Activated naive CD4-positive, alpha-beta T cell treated with anti-CD3 and anti-CD28 coated beads, Interleukin-2, amount 50 U/mL, for 16 hours (primary cell): ENCODE data around the gene ITSN1.
"Not testable (repeated sequence)": the region's sequence is repeated elsewhere in the genome, so short reads cannot be mapped to it uniquely, and the experiment has no call there.

Experiments
- DNase-seq: peaks from one replicate; pipeline ENCODE4 v3.0.0-alpha.2; 2020

Gene ITSN1

DNA sequence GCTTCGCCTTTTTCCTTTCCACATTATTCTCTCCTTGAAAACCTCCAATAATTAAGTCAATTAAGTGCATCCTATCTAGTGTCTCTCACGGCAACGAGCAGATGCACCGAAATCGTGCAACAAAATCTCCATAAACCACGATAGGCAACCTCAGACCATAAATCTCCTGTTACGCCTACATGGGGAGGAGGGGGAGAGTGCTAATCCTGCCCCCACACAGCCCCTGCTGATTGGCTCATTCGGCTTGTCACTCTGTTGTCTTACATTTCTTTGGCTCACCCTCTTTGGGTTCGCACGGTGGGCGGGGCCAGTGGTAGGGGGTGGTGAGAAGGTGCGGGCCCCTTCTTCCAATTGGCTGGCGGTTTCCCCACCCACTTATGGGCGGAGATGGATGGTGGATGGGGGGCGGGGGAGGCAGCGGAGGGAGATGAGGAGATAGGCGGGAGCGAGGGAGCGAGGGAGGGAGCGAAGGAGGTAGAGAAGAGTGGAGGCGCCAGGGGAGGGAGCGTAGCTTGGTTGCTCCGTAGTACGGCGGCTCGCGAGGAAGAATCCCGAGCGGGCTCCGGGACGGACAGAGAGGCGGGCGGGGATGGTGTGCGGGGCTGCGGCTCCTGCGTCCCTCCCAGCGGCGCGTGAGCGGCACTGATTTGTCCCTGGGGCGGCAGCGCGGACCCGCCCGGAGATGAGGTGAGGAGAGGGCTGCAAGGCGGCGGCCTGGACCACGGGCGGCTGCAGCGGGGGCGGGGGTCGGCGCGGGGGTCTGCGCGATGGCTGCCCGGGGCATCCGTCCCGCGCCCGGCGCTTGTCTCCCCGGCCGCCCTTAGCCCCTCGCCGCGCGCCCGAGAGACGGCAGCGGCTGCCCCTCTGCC lies at the start of gene ITSN1:
Gene ITSN1, plus strand, starts transcription at position 475 of the 869 bp plus-strand sequence. CDS start 76,328 bp downstream, outside the sequence.
- peak; percentile 100 for DNase-seq

GRCh38 chr21:33598051-33598450 lies 44.2 kb upstream of the ITSN1 start:
- no peak for DNase-seq

- no peak for DNase-seq
Observed at GRCh38 chr21:33608559-33608958, 33.7 kb upstream of the ITSN1 start.

DNA sequence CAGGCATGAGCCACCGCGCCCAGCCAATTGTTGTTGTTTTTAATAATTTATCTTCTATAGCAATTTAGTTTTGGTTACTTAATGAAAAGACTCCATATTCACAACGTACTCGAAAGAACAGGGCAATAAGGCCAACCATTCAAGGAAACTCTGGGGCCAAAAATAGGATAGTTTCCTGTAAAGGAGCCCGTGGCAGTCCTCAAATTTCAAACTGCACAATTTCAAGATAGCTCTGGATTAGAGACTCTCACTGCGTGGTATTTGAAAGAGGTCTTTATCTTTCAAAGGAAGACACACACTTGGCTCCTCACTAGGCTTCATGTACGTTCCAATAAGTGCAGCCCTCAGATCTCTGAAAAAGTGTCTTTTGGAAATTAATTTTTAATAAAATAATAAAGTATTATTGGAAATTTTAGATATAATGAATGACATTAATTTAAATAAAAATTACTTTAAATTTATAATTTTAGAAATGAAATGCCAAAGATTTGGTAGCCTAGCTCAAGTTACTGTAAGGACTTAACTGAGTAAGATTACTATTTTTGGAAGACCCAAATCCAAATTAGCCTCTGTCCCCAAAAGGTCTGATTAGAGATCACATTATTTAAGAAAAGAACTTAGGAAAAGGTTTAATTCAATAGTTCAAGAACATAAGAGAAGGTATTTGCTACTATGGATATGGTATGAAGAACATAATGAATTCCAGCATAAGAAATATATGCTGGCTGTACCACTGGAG lies 31.1 kb upstream of the ITSN1 start:
- DNase-seq, result no peak

DNA sequence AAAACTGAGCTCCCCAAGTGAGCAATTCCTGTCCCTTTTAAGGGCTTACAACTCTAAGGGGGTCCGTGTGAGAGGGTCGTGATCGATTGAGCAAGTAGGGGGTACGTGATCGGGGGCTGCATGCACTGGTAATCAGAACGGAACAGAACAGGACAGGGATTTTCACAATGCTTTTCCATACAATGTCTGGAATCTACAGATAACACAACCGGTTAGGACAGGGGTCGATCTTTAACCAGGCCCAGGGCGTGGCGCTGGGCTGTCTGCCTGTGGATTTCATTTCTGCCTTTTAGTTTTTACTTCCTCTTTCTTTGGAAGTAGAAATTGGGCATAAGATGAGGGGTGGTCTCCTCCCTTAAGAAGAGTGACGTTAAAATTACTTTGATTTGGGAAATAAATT lies 24.7 kb upstream of the ITSN1 start:
- DNase-seq, result not testable (repeated sequence)

DNA sequence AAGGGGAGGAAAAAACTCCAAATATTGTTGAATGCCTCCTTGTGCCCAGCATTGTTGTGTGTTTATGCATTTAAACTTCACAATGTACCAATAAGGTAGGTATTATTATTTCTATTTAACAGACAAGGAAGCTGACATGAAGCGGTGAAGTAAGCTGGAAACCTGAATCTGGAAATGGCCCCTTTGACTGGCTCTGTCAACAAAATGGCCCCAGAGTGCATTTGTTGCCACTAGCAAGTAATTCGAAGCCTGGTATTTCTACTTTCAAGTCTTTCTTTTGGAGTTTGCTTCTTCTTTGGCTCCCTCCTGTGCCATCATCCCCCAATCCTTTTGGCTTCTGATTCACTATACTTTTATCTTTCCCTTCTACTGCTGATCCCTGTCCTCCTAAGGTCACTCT lies 23.9 kb upstream of the ITSN1 start:
- no peak for DNase-seq

- no peak for DNase-seq
Observed at GRCh38 chr21:33619726-33620125, 22.6 kb upstream of the ITSN1 start.

DNA sequence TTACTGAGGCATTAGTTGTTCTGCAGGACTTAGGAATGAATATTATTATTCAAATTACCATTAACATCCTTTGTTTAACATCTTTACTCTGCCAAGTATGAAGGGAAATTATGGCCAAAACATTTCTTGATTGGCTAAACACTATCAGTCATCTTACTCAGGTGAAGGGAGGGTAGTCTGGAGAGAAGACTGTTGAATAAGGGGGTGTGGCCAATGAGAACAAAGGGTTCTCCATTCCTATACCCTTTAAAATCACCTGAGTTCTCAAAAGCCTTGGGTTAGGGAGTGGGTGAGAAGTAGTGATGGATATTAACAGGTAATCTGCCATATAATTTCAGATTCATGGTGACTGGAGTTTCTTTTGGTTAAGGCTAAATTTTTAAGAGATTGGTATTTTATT lies 20.0 kb upstream of the ITSN1 start:
- DNase-seq, result no peak

DNA sequence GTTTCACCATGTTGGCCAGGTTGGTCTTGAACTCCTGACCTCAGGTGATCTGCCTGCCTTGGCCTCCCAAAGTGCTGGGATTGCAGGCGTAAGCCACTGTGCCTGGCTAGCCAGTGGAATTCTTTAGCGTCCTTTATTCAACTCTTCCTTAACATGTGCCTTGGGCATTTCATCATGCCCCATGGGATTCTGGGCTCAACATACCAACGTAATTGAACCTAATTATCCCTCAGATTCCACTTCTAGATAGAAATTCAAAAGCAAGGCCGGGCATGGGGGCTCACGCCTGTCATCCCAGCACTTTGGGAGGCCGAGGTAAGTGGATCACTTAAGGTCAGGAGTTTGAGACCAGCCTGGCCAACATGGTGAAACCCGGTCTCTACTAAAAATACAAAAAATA lies 16.1 kb upstream of the ITSN1 start:
- not testable (repeated sequence) for DNase-seq

- DNase-seq, result no peak
Observed at GRCh38 chr21:33634254-33634653, 8.0 kb upstream of the ITSN1 start.

DNA sequence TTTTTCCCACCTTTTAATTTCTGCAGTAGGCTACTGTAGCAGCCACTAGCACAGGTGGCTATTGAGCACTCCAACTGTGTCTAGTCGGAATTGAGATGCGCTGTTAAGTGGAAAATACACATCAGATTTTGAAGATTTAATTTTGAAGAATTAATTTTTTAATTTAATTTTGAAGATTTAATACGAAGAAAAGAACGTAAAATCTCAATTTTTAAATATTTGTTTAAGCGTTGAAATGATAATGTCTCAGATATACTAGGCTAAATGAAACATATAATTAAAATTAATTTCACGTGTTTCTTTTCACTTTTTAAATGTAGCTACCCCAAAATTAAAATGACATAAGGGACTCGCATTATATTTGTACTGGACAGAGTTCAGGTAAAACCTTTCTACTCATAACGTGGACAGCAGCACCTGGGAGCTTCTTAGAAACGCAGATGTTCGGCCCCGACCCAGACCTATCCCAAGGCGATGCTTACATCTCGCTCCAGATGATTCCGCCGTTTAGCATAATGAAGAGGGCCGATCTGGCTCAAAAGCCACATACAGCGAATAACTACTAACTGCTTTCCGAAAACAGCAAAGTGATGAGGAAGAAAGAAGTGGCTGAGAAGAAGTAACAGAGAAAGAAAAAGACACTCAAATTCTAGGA lies 1.5 kb upstream of the ITSN1 start:
- no peak for DNase-seq

GRCh38 chr21:33641352-33642026 lies 812 bp upstream of the ITSN1 start, which contains the start of gene CRYZL1:
CRYZL1 (minus strand) TSS chr21:33641741; CDS start chr21:33631551, 10,190 bp downstream.
- peak; percentile 100 for DNase-seq

- peak; percentile 13 for DNase-seq
Observed at GRCh38 chr21:33642896-33643657, 776 bp downstream of the ITSN1 start.

GRCh38 chr21:33643658-33644311 lies 1.5 kb downstream of the ITSN1 start:
- no peak for DNase-seq

DNA sequence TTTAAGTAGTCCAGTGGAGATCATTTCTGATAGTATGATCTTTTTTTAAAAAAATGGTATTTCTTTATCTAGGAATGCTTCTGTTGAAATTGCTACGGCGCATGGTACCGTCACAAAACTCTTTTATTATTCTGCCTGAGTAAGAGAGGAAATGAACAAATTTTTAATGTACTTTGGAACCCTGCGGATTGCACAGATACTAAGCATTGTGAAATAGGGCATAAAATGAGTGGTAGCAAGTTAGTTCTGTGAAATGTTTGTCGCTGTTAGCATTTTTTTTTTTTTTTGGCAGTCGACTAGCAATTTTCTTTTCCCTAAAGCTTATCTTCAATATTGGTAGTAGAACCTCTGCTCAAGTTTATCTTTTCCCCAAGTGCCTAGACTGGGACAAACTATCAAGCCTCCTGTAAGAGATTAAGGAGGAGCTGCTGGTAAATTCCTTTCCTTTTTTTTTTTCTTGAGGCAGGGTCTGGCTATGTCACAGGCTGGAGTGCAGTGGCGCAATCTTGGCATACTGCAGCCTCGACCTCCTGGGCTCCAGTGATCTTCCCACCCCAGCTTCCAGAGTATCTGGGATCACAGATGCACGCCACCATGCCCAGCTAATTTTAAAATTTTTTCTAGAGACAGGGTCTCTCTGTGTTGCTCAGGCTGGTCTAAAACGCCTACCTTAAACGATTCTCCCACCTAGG lies 2.2 kb downstream of the ITSN1 start:
- no peak for DNase-seq

DNA sequence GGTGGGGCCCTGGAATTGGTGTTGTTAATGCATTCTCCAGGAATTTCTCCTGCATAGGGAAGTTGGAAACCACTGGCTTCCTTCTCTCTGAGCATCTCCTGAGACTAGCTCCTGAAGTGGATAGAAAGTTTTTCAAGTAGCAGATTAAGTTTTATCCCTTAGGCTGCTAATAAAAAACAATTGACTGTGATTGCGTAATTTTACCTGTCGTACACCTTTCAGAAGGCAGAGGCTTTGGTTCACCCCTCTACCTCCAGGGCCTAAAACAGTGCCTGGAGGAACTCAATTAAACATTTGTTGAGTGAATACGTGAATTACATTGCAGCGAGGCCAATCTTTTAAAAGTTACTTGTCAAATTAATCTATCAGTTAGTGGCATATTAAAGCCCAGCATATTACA lies 3.4 kb downstream of the ITSN1 start:
- no peak for DNase-seq

- no peak for DNase-seq
Observed at GRCh38 chr21:33647587-33647986, 5.3 kb downstream of the ITSN1 start.

DNA sequence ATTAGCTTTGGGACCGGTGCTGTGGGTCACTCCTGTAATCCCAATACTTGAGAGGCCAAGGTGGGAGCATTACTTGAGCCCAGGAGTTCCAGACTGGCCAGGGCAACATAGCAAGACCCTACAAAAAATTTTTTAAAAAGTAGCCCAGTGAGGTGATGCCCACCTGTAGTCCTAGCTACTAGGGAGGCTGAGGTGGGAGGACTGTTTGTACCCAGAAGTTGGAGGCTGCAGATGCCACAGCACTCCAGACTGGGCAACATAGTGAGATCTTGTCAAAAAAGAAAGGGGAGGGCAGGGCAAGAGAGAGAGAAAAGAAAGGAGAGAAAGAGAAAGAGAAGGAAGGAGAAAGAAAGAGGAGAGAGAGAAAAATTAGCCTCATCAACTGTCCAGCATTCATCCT lies 6.3 kb downstream of the ITSN1 start:
- no peak for DNase-seq

DNA sequence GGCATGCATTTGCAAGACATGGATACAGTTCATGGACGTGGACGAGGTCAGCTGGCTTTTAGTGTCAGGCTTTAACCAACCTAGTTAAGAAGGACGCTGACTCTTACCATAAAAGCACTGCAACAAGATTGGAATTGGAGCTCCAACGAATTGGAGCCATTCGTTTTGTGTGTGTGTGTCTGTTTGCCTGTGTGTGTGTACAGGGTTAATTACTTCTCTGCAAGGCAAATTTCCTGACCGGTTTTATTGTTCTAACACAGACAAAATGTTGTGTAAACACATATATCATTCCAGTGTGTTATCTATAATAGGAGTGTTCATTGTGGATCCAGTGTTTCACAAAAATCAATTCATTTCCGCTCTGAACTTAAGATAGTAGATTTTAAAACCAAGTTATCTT lies 7.9 kb downstream of the ITSN1 start:
- no peak for DNase-seq

- DNase-seq, result no peak
Observed at GRCh38 chr21:33650929-33651509, 8.7 kb downstream of the ITSN1 start.
